Measurements from ENCODE around the gene EBF3.

Gene EBF3

DNA sequence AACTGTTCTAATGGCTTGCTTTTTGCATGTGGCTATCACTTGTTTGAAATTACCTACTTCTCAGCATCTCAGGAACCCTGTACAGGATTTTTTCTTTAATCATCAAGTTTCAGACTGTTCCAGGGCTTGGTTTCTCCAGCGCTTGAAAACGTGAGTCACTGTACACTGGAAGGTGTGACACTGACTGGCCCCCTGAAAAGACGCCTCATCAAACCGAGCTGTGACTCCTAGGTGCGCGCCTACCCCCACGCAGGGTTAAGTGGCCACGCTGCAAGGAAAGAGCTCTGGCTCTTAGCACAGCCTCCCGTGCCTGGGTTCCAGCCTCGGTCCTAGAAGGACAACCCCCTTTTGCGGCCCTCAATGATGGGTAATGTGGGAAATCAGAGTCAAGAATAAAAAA is 81.0 kb downstream of the EBF3 start:
- TF ChIP-seq EZH2 (IDR thresholded peaks at IDR 0.05), result no peak
- no peak for TF ChIP-seq FOXP2 (optimal IDR thresholded peaks at IDR 0.05; ENCODE audit: control extremely low read depth, extremely low read length, insufficient read depth)
- no peak for TF ChIP-seq POLR2AphosphoS5 (IDR thresholded peaks at IDR 0.05; ENCODE audit: borderline replicate concordance, low read depth, low read length)
- H3K27ac ChIP-seq, result no peak overlapping the region

DNA sequence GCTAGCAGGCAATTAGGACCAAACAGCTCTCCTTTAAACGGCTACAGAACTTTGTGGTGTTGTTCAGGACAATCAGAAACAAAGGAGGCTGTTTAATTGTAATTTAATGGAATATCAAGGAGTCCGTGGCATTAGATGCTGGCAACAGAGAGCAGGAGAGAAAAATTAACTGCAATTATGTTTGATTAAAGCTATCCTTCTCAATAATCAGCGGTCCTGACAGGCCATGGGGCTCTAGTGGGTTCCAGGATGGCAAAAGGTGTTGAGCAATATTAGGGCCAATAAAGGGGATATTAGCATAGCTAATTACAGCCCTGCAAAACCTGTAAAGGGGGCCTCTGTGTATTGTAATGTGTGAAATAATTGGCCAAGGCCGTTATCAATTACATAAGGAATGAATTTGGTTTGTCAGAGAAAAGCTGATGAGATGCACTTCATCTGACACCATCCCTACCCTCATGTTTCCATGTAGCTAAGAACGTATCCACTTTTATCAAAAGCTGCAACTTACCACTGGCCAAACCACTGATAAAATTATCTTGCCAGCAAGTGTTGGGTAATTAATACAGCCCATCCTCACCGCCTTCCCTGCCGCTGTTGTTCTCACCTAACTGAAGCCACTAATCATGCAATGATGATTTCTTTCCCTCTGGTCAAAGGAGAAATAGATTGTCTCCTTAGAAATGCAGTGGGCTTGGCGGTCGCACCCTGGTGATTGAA is 81.6 kb downstream of the EBF3 start:
- H3K4me3 ChIP-seq, result no peak overlapping the region
- H3K36me3 ChIP-seq (ENCODE audit: insufficient read depth, low read length), result no peaks in the 10 kb centered on the region; the same call in 1 of the 2 replicates
- TF ChIP-seq POLR2AphosphoS5 (IDR thresholded peaks at IDR 0.05; ENCODE audit: borderline replicate concordance, low read depth, low read length) (no peak), EZH2 (IDR thresholded peaks at IDR 0.05) (no peak), FOXP2 (optimal IDR thresholded peaks at IDR 0.05; ENCODE audit: control extremely low read depth, extremely low read length, insufficient read depth) (no peak)
- no peak overlapping the region for H3K27ac ChIP-seq
- no peaks in the 10 kb centered on the region for H3K9me3 ChIP-seq (ENCODE audit: low read depth, low read length)
- DNase-seq (ENCODE audit: low read depth, low spot score), result no peak
- no peak overlapping the region for H3K9ac ChIP-seq (ENCODE audit: insufficient read length)

More for the DNA sequence above, 81.0 kb downstream of the EBF3 start:
- H3K4me3 ChIP-seq, result no peak overlapping the region
- H3K9ac ChIP-seq (ENCODE audit: insufficient read length), result no peak overlapping the region
- DNase-seq (ENCODE audit: low read depth, low spot score), result no peak
- H3K9me3 ChIP-seq (ENCODE audit: low read depth, low read length), result no peaks in the 10 kb centered on the region
- peaks cover 3% of the 10 kb centered on the region; the same call in 1 of the 2 replicates for H3K36me3 ChIP-seq (ENCODE audit: insufficient read depth, low read length)

DNA sequence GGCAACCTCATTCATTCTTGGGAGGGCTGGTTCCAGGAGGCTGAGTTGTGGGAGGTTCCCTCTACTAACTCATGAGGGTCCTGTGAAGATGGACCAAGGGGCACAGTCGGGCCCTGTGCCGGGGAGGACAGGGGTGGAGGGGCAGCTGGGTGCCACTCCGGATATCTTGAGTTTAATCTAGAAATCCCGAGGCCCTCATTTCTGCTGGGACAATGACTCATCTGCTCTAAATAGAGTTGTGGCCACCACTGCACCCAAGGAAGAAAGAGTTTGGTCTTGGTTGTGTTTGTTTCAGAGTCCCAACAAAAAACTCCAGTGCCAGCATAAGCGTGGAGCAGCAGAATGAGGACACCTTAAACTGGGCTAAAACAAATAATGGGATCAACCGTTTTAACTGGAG is 82.4 kb downstream of the EBF3 start:
- no peak overlapping the region for H3K4me3 ChIP-seq
- peaks cover 3% of the 10 kb centered on the region; the same call in 1 of the 2 replicates for H3K36me3 ChIP-seq (ENCODE audit: insufficient read depth, low read length)
- TF ChIP-seq EZH2 (IDR thresholded peaks at IDR 0.05) (no peak), FOXP2 (optimal IDR thresholded peaks at IDR 0.05; ENCODE audit: control extremely low read depth, extremely low read length, insufficient read depth) (no peak), POLR2AphosphoS5 (IDR thresholded peaks at IDR 0.05; ENCODE audit: borderline replicate concordance, low read depth, low read length) (no peak)
- DNase-seq (ENCODE audit: low read depth, low spot score), result no peak
- H3K9ac ChIP-seq (ENCODE audit: insufficient read length), result no peak overlapping the region
- H3K9me3 ChIP-seq (ENCODE audit: low read depth, low read length), result no peaks in the 10 kb centered on the region
- H3K27ac ChIP-seq, result no peak overlapping the region

DNA sequence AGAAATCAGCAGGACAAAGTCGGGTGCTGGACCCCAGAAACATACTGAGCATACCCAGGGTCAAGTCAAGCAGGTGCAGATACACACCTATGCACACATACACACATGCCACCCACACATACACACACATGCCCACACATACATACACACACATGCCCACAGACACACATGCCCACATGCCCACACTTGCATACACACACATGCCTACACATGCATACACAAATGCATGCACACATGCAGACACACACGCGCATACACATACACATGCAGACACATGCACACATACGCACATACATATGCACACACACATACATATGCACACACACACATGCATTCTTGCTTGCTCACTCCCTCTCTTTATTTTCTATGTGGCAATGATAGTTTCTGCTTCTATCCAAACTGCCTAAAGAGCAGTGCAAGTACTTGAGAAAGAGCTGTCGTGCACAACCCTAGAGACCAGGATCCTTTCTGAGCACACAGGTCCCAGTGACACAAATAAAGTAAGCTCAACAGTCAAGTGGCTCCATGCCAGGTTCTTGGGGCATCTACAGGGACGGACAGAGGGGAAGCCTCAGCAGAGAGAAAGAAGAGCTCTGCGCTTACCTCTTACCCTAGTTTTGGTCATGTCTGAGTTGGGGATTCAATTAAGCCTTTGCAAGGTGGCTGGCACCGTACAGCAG is 83.7 kb downstream of the EBF3 start:
- no peak for TF ChIP-seq EZH2 (IDR thresholded peaks at IDR 0.05)
- TF ChIP-seq FOXP2 (optimal IDR thresholded peaks at IDR 0.05; ENCODE audit: control extremely low read depth, extremely low read length, insufficient read depth), result no peak
- TF ChIP-seq POLR2AphosphoS5 (IDR thresholded peaks at IDR 0.05; ENCODE audit: borderline replicate concordance, low read depth, low read length), result no peak
- peaks cover 14% of the 10 kb centered on the region; the same call in 1 of the 2 replicates for H3K36me3 ChIP-seq (ENCODE audit: insufficient read depth, low read length)
- H3K9ac ChIP-seq (ENCODE audit: insufficient read length), result no peak overlapping the region
- no peak overlapping the region for H3K4me3 ChIP-seq
- H3K9me3 ChIP-seq (ENCODE audit: low read depth, low read length), result no peaks in the 10 kb centered on the region
- no peak for DNase-seq (ENCODE audit: low read depth, low spot score)
- H3K27ac ChIP-seq, result no peak overlapping the region

DNA sequence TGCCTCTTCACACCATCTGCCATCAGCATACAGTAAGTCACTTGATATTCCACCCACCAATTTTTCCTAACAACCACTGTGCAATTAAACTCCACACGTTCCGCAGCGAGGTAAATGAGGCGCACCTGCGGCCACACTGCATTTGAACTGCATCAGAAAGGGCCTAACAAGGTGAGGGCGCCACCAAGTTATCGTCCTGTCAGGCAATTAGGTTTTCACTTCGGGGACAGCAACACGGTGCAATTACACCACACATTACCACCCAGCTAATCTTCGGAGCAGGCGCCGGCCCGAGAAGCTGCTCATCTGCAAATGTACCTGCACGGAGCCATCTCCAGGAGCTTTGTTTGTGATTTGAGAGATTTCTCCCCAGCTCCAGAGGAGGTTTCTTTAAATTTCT is 84.4 kb downstream of the EBF3 start:
- H3K27ac ChIP-seq, result no peak overlapping the region
- H3K4me3 ChIP-seq, result no peak overlapping the region
- H3K9ac ChIP-seq (ENCODE audit: insufficient read length), result no peak overlapping the region
- no peaks in the 10 kb centered on the region for H3K9me3 ChIP-seq (ENCODE audit: low read depth, low read length)
- no peak for TF ChIP-seq EZH2 (IDR thresholded peaks at IDR 0.05)
- TF ChIP-seq POLR2AphosphoS5 (IDR thresholded peaks at IDR 0.05; ENCODE audit: borderline replicate concordance, low read depth, low read length), result no peak
- TF ChIP-seq FOXP2 (optimal IDR thresholded peaks at IDR 0.05; ENCODE audit: control extremely low read depth, extremely low read length, insufficient read depth), result no peak
- no peak for DNase-seq (ENCODE audit: low read depth, low spot score)
- peaks cover 15% of the 10 kb centered on the region; the same call in 1 of the 2 replicates for H3K36me3 ChIP-seq (ENCODE audit: insufficient read depth, low read length)

DNA sequence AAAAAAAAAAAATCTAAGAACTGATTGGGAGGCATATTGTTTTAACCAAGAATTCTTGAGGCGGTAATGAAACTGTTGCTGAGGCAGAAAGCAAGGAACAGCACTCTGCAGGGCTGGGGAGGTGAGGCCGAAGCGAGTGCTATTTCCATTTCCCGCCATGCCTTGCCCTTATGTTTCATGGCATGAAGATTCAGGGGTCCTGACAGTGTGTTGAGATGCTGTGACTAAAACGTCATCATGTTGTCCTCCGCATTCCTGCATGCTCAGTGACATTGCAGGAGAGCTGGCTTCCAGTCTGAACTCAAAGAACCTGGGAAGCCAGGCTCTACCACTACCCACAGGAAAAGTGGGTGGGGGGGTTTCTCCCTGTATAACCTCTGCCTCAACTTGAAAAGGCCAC is 85.2 kb downstream of the EBF3 start:
- TF ChIP-seq EZH2 (IDR thresholded peaks at IDR 0.05), result no peak
- no peak for TF ChIP-seq POLR2AphosphoS5 (IDR thresholded peaks at IDR 0.05; ENCODE audit: borderline replicate concordance, low read depth, low read length)
- TF ChIP-seq FOXP2 (optimal IDR thresholded peaks at IDR 0.05; ENCODE audit: control extremely low read depth, extremely low read length, insufficient read depth), result no peak
- no peak overlapping the region for H3K27ac ChIP-seq
- H3K36me3 ChIP-seq (ENCODE audit: insufficient read depth, low read length), result peaks cover 19% of the 10 kb centered on the region; the same call in 1 of the 2 replicates
- no peak for DNase-seq (ENCODE audit: low read depth, low spot score)
- H3K4me3 ChIP-seq, result no peak overlapping the region
- no peak overlapping the region for H3K9ac ChIP-seq (ENCODE audit: insufficient read length)
- no peaks in the 10 kb centered on the region for H3K9me3 ChIP-seq (ENCODE audit: low read depth, low read length)

DNA sequence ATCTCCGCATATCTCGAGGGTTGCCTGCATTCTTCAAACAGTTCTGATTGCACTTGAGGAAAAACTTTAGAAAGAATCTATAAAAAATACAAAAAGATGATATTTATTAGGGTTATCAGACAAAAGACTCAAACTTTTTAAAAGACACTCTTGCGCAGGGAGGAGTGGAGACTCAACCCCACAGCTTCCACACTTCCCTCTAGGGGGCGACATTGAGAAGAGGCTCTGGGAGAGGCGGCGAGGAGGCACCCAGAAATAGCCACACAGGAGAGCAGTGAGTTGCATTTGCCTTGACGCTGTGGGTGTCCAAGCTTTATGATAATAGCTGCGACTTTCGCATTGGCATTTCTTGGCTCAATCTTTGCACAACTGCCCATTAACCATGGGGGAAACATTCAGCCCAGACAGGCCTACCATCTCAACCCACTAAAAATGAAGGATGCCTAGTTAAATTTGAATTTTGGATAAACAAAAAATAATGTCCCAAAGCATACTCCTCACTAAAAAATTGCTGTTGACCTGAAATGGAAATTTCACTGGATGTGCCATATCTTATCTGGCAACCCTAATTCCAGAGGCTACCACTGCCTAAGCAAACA is 86.2 kb downstream of the EBF3 start:
- H3K4me3 ChIP-seq, result no peak overlapping the region
- no peak for TF ChIP-seq FOXP2 (optimal IDR thresholded peaks at IDR 0.05; ENCODE audit: control extremely low read depth, extremely low read length, insufficient read depth)
- TF ChIP-seq EZH2 (IDR thresholded peaks at IDR 0.05), result no peak
- TF ChIP-seq POLR2AphosphoS5 (IDR thresholded peaks at IDR 0.05; ENCODE audit: borderline replicate concordance, low read depth, low read length), result no peak
- H3K9ac ChIP-seq (ENCODE audit: insufficient read length), result no peak overlapping the region
- H3K9me3 ChIP-seq (ENCODE audit: low read depth, low read length), result no peaks in the 10 kb centered on the region
- no peak for DNase-seq (ENCODE audit: low read depth, low spot score)
- no peak overlapping the region for H3K27ac ChIP-seq
- H3K36me3 ChIP-seq (ENCODE audit: insufficient read depth, low read length), result peaks cover 29% of the 10 kb centered on the region; the same call in 1 of the 2 replicates

DNA sequence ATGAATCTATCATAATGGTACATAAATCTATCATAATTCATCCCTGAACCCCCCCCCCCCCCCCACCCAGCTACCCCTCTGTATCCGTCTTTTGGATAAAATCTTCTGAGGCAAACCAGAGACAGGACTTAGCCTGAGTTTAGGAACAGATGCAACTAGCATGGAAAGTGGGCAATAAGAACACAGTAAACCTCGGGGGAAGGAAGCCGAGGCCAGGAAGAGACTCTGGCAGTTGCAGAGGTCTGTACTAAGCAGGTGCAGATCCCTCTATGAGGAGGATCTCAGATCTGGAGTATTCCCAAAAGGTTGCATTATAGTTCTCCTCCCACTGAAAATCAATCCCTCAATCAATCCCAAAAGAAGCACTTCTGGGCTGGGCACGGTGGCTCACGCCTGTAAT is 87.2 kb downstream of the EBF3 start:
- Histone ChIP-seq H3K27ac (no peak overlapping the region), H3K4me3 (no peak overlapping the region), H3K9ac (ENCODE audit: insufficient read length) (no peak overlapping the region), H3K36me3 (ENCODE audit: insufficient read depth, low read length) (peaks cover 38% of the 10 kb centered on the region; the same call in 1 of the 2 replicates), H3K9me3 (ENCODE audit: low read depth, low read length) (no peaks in the 10 kb centered on the region)
- DNase-seq (ENCODE audit: low read depth, low spot score), result no peak
- TF ChIP-seq EZH2 (IDR thresholded peaks at IDR 0.05) (no peak), POLR2AphosphoS5 (IDR thresholded peaks at IDR 0.05; ENCODE audit: borderline replicate concordance, low read depth, low read length) (no peak), FOXP2 (optimal IDR thresholded peaks at IDR 0.05; ENCODE audit: control extremely low read depth, extremely low read length, insufficient read depth) (no peak)
